HFFc6 (cell line): ENCODE results near the gene PCBD1. TPM values are rescaled to one million over a fixed set of nuclear protein-coding genes. Genes with fewer than 3 reads are reported as not detected.

Experiments used
- DNase-seq: peaks from one replicate; pipeline ENCODE4 v3.0.0-alpha.2; 2018
- H3K27ac Mint-ChIP-seq: 2 replicates; pipeline ENCODE4 v1.8.0; 2020; ENCODE audit warnings: mild to moderate bottlenecking, mixed read lengths
- H3K27me3 Mint-ChIP-seq: 2 replicates; pipeline ENCODE4 v1.8.0; 2021; ENCODE audit warnings: mild to moderate bottlenecking, moderate library complexity, mixed read lengths; ENCODE audit not compliant: insufficient read depth
- H3K36me3 Mint-ChIP-seq: 2 replicates; pipeline ENCODE4 v1.8.0; 2021; ENCODE audit warnings: low read depth, mixed read lengths
- H3K4me1 Mint-ChIP-seq: 2 replicates; pipeline ENCODE4 v1.8.0; 2020; ENCODE audit warnings: low read depth, mixed read lengths
- H3K4me3 Mint-ChIP-seq: 2 replicates; pipeline ENCODE4 v1.8.0; 2020; ENCODE audit warnings: mild to moderate bottlenecking, moderate library complexity, mixed read lengths
- H3K9me3 Mint-ChIP-seq: 2 replicates; pipeline ENCODE4 v1.8.0; 2020; ENCODE audit warnings: mild to moderate bottlenecking, mixed read lengths
- total RNA-seq, 6 experiments: library from RNA; stranded (reverse); fragmentation: NEBNext Ultra II Directional; extraction: Animal tissue kit (Norgen Biotek cat#: 25700); gene quantifications; 2 replicates in 1 of 6; 3 replicates in 5 of 6; pipeline ENCODE4 v1.2.3, GENCODE V29; 2021
- TF ChIP-seq, protein P1 (sequence below): fragments of 200-600 bp; sonication (generic); IDR thresholded peaks from 2 replicates; pipeline ENCODE4 v1.5.0; 2021; ENCODE audit warnings: antibody characterized with exemption, mild to moderate bottlenecking

Gene PCBD1
- total RNA-seq, 6 experiments from 2014 or later: 36.4 to 55.7 (median 37.7) TPM

DNA sequence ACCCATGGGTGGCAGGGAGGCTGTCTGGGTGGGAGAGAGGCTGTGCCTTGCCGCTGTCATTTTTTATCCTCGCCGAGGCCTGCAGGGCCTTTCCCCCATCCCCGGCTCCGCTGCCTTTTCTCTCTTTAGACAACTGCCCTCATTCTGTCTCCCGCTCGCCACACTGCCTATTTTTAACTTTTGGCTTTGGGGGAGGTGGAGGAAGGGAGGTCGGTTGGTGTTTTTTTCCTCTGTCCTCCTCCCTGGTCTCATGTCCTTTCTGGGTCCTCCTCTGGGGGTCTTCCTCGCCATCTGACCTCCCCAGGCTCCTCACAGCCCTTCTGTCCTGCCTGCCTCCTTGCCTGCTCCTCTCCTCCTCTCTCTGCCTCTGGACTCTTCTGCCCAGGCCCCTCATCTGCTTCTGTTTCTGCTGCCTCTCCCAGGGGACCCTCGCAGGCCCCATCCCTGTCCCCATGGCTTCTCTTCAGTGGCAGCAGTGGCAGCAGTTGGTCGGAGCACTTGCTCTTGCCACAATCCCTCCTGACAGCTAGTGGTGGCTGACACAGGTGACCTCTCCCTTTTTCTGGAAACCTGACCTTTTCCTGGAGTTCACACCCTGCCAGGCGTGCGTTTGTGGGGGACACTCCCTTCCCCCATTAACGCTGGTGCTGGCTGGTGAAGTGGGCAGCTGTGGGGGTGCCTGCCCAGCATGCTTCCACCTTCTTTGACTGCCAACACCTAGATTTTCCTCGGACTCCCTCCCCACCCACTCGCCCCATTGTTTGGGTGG lies 19.5 kb upstream of the PCBD1 start:
- DNase-seq: no peak
- peaks cover 53% of the 10 kb centered on the region for H3K27me3 Mint-ChIP-seq
- TF ChIP-seq, protein P1, sequence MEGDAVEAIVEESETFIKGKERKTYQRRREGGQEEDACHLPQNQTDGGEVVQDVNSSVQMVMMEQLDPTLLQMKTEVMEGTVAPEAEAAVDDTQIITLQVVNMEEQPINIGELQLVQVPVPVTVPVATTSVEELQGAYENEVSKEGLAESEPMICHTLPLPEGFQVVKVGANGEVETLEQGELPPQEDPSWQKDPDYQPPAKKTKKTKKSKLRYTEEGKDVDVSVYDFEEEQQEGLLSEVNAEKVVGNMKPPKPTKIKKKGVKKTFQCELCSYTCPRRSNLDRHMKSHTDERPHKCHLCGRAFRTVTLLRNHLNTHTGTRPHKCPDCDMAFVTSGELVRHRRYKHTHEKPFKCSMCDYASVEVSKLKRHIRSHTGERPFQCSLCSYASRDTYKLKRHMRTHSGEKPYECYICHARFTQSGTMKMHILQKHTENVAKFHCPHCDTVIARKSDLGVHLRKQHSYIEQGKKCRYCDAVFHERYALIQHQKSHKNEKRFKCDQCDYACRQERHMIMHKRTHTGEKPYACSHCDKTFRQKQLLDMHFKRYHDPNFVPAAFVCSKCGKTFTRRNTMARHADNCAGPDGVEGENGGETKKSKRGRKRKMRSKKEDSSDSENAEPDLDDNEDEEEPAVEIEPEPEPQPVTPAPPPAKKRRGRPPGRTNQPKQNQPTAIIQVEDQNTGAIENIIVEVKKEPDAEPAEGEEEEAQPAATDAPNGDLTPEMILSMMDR: no peak
- no peaks in the 10 kb centered on the region for H3K9me3 Mint-ChIP-seq
- H3K4me3 Mint-ChIP-seq: no peak overlapping the region
- no peak overlapping the region for H3K27ac Mint-ChIP-seq
- no peaks in the 10 kb centered on the region for H3K36me3 Mint-ChIP-seq
- no peaks in the 10 kb centered on the region for H3K4me1 Mint-ChIP-seq

DNA sequence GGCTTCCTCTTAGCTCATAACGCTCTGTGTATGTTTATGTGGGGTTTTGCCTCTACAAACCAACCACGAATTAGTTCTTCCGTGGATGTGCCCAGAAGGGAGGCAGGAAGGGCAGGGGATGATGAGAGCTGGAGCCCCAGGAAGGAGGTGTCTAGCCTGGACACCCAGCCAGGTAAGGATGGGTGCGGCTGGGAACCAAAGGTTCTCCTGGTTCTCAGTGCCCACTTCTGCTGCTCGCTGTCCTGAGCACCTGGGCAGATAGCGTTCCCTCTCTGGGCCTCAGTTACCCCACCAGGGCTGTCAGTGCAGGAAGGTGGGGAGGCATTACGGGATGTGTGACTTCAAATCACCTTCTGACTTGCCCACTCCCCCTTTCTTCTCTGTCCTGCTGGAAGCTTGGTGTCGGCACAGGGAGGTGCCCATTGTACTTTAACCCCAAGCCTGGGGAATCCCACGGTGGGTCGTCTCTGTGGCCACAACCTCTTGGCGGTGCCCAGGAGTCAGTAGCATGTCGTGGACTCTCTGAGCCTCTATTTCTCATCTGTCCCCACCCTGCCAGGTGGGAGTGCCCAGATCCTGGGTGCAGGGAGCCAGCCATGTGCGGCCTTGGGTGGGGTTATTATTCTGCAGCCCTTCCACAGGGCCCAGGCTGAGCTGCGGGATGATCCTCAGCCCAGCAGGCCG lies 18.7 kb upstream of the PCBD1 start:
- H3K9me3 Mint-ChIP-seq: no peaks in the 10 kb centered on the region
- no peak overlapping the region for H3K27ac Mint-ChIP-seq
- no peaks in the 10 kb centered on the region for H3K4me1 Mint-ChIP-seq
- TF ChIP-seq, protein P1: no peak
- H3K4me3 Mint-ChIP-seq: no peak overlapping the region
- DNase-seq: no peak
- no peaks in the 10 kb centered on the region for H3K36me3 Mint-ChIP-seq
- H3K27me3 Mint-ChIP-seq: peaks cover 49% of the 10 kb centered on the region

DNA sequence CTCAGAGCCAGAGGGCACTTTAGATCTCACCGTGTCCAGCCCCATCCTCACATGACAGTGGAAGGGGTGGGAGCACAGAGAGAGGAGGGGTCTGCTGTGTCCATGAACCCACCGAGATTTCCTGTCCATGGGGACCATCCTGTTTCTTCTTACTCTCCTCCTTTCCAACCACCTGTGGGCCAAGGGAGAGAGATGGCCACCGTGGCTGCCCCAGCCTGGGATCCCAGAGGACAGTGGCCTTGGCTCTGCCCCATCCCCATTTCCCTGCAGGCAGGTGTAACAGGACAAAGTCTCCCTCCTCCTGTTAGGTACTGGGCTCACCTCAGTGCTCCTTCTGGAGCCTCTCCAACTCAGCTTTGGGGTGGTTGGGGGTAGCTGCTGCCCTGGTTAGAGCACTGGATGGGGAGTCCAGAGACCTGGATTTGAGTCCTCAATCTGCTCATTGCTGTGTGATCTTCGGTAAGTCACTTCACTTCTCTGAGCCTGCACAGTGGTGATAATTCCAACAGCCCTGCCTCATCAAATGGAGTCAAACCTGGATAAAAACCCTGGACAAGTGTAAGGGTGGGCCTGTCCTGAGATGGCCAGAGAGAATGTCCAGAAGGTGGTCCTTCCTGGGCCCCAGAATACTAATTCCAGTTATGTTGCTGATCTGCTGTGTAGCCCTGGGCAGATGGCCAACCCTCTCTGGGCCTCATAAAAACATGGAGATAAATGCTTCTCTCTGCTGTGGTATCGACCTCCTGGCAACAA lies 17.8 kb upstream of the PCBD1 start:
- no peaks in the 10 kb centered on the region for H3K4me1 Mint-ChIP-seq
- H3K27ac Mint-ChIP-seq: no peak overlapping the region
- peaks cover 50% of the 10 kb centered on the region for H3K27me3 Mint-ChIP-seq
- TF ChIP-seq, protein P1: no peak
- H3K9me3 Mint-ChIP-seq: no peaks in the 10 kb centered on the region
- H3K36me3 Mint-ChIP-seq: no peaks in the 10 kb centered on the region
- no peak for DNase-seq
- no peak overlapping the region for H3K4me3 Mint-ChIP-seq

DNA sequence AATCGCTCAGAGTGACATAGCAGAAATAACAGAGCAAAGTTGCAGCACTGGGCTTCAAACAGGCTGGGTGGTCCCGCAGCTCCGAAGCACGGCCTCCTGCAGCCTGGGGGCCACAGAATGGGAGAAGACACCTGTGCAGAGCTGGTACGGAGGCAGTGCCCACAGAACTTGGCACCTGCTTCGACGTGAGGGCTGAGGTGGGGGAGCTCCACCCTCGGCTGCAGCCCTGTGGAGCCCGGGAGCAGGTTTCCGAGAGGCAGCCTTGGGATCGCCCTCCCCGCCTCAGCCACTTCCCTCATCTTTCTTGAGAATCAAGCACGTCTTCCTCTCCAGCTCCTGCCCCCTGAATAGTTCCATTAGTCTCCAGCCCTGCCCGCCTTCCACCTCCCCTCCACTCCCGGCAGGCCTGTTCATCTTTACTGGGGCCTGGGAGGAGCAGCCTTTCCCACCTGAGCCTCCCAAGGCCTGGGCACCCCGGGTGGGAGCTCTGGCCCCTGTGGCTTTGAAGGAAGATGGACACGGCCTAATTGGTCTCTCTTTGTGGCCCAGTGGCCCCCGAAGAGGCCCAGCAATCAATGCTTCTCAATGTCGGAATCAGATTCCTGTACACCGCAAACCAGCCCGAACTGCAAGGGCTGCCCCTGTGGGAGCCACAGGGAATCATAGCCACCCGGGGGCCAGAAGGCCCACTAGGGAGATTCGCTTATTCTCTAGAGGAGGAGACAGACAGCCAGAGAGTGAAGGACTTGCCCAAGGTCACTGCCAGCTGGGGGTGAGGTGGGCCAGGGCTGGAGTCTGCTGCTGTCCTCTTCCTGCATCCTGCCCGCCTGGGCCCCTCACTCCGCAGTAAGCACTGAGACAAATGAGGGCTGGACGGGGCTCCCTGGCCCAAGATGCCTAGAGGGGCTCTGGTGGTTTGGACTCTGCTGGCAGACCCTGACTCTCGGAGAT lies 17.0 kb upstream of the PCBD1 start:
- Mint-ChIP-seq H3K27ac (no peak overlapping the region), H3K27me3 (peaks cover 58% of the 10 kb centered on the region), H3K36me3 (no peaks in the 10 kb centered on the region), H3K4me3 (no peak overlapping the region), H3K4me1 (no peaks in the 10 kb centered on the region), H3K9me3 (no peaks in the 10 kb centered on the region)
- no peak for DNase-seq
- TF ChIP-seq, protein P1: no peak
